H1 (cell line): ENCODE data around the gene FOSL1. TPM values are rescaled to one million over a fixed set of nuclear protein-coding genes. Genes with fewer than 3 reads are reported as not detected.

Experiments used
- CTCF ChIA-PET: fragments of 300-600 bp; sonication (Branson Sonifier 250); formaldehyde crosslinking; loops from one replicate; lab custom pipeline; 2021; ENCODE audit not compliant: partially characterized antibody; lab: Charles Lee
- POLR2A ChIA-PET: fragments of 300-600 bp; sonication (Branson Sonifier 250); formaldehyde crosslinking; loops from one replicate; lab custom pipeline; 2021; ENCODE audit warnings: inconsistent platforms; ENCODE audit not compliant: partially characterized antibody; lab: Charles Lee
- DNase-seq, 2 experiments: peaks; one replicate each; pipeline versions ENCODE4 v3.0.0 to v3.0.0-alpha.2; 2010 to 2022; ENCODE audit warnings: low spot score in 2 of 2, low read depth in 1 of 2, mixed read lengths in 1 of 2
- FAIRE-seq: peaks from 2 replicates; lab custom pipeline; 2011; peaks lifted over from hg19 to GRCh38; lab: Jason Lieb, UNC
- H2AFZ ChIP-seq: 2 replicates; pipeline ENCODE4 v1.8.1; 2012; ENCODE audit warnings: low read length, inconsistent platforms
- H2AK5ac ChIP-seq: 2 replicates; pipeline ENCODE4 v1.6.1; 2013; ENCODE audit warnings: low read depth, low read length
- H2BK120ac ChIP-seq: replicated peaks from 2 replicates; pipeline ENCODE3; 2013; ENCODE audit warnings: low read depth, low read length, inconsistent platforms
- H2BK12ac ChIP-seq: 2 replicates; pipeline ENCODE4 v1.6.1; 2013; ENCODE audit warnings: low read depth, low read length
- H2BK15ac ChIP-seq: 2 replicates; pipeline ENCODE4 v1.6.1; 2013; ENCODE audit warnings: low read length
- H2BK20ac ChIP-seq: 2 replicates; pipeline ENCODE4 v1.6.1; 2013; ENCODE audit warnings: low read length
- H2BK5ac ChIP-seq: 2 replicates; pipeline ENCODE4 v1.6.1; 2013; ENCODE audit warnings: low read depth, low read length
- H3K14ac ChIP-seq: 2 replicates; pipeline ENCODE4 v1.6.1; 2013; ENCODE audit warnings: inconsistent platforms; ENCODE audit not compliant: insufficient read length
- H3K18ac ChIP-seq: 2 replicates; pipeline ENCODE4 v1.6.1; 2013; ENCODE audit warnings: low read length; ENCODE audit errors: extremely low read depth
- H3K23ac ChIP-seq: 2 replicates; pipeline ENCODE4 v1.6.1; 2013; ENCODE audit warnings: inconsistent platforms; ENCODE audit not compliant: insufficient read length
- H3K23me2 ChIP-seq: 2 replicates; pipeline ENCODE4 v1.6.1; 2013; ENCODE audit warnings: low read depth, low read length
- H3K27ac ChIP-seq: 2 replicates; pipeline ENCODE4 v1.6.1; 2011; ENCODE audit warnings: low read depth, low read length, inconsistent platforms
- H3K27me3 ChIP-seq, 4 experiments: replicated peaks in 1 of 4; 1 replicate in 1 of 4; 2 replicates in 3 of 4; pipeline versions ENCODE4 v1.6.1 to v1.8.1; 2011 to 2013; ENCODE audit warnings: low read length in 3 of 4, mild to moderate bottlenecking in 3 of 4, inconsistent platforms in 2 of 4, mixed read lengths in 2 of 4, moderate library complexity in 1 of 4; ENCODE audit not compliant: control insufficient read depth in 3 of 4, insufficient read depth in 3 of 4; ENCODE audit errors: extremely low read depth in 1 of 4
- H3K36me3 ChIP-seq, 4 experiments: 2 replicates each; pipeline versions ENCODE4 v1.6.1 to v1.8.1; 2011 to 2013; ENCODE audit warnings: mild to moderate bottlenecking in 4 of 4, low read length in 3 of 4, moderate library complexity in 2 of 4, control low read depth in 1 of 4, inconsistent platforms in 1 of 4; ENCODE audit not compliant: insufficient read depth in 4 of 4, control insufficient read depth in 2 of 4
- H3K4ac ChIP-seq: replicated peaks from 2 replicates; pipeline ENCODE3; 2013; ENCODE audit warnings: low read length, low read depth, mixed read lengths, inconsistent platforms; ENCODE audit not compliant: insufficient read length
- H3K4me1 ChIP-seq, 4 experiments: replicated peaks in 1 of 4; 1 replicate in 1 of 4; 2 replicates in 3 of 4; pipeline versions ENCODE4 v1.6.1 to v1.8.1; 2011 to 2013; ENCODE audit warnings: low read length in 3 of 4, inconsistent platforms in 2 of 4, mixed read lengths in 1 of 4; ENCODE audit not compliant: insufficient read depth in 4 of 4, control insufficient read depth in 3 of 4
- H3K4me2 ChIP-seq, 2 experiments: 2 replicates each; pipeline versions ENCODE4 v1.6.1 to v1.8.1; 2011 to 2013; ENCODE audit warnings: low read depth in 2 of 2, low read length in 2 of 2, control low read depth in 1 of 2, inconsistent platforms in 1 of 2, mild to moderate bottlenecking in 1 of 2; ENCODE audit not compliant: insufficient read depth in 1 of 2
- H3K4me3 ChIP-seq, 4 experiments: fragments of 200-600, 300-600 bp in 1 of 4; sonication (generic), shearing (Covaris generic), sonication (Bioruptor Twin) in 1 of 4; 2 replicates each; pipeline versions ENCODE4 v1.5.1 to v1.8.1; 2011 to 2016; ENCODE audit warnings: low read length in 4 of 4, low read depth in 3 of 4, control low read depth in 2 of 4, inconsistent platforms in 2 of 4, mild to moderate bottlenecking in 2 of 4, mixed read lengths in 1 of 4, moderate library complexity in 1 of 4; ENCODE audit not compliant: insufficient read depth in 2 of 4; ENCODE audit errors: extremely low read depth in 1 of 4
- H3K56ac ChIP-seq: replicated peaks from 2 replicates; pipeline ENCODE3; 2013; ENCODE audit warnings: low read depth, mild to moderate bottlenecking, mixed read lengths, low read length, inconsistent platforms; ENCODE audit not compliant: insufficient read length
- H3K79me1 ChIP-seq: 2 replicates; pipeline ENCODE4 v1.6.1; 2013; ENCODE audit warnings: low read depth, low read length, control low read depth
- H3K79me2 ChIP-seq, 2 experiments: 2 replicates each; pipeline versions ENCODE4 v1.6.1 to v1.8.1; 2012 to 2013; ENCODE audit warnings: low read length in 2 of 2, mild to moderate bottlenecking in 2 of 2, inconsistent platforms in 1 of 2; ENCODE audit not compliant: insufficient read depth in 2 of 2, control insufficient read depth in 1 of 2
- H3K9ac ChIP-seq, 4 experiments: replicated peaks in 1 of 4; 1 replicate in 1 of 4; 2 replicates in 3 of 4; pipeline versions ENCODE4 v1.6.1 to v1.8.1; 2011 to 2013; ENCODE audit warnings: low read depth in 3 of 4, low read length in 3 of 4, control low read depth in 2 of 4, mild to moderate bottlenecking in 2 of 4, moderate library complexity in 2 of 4, inconsistent platforms in 1 of 4; ENCODE audit errors: extremely low read depth in 1 of 4
- H3K9me3 ChIP-seq, 2 experiments: 2 replicates each; pipeline versions ENCODE4 v1.6.1 to v1.8.1; 2012 to 2013; ENCODE audit warnings: mild to moderate bottlenecking in 2 of 2, moderate library complexity in 2 of 2, control low read depth in 1 of 2, inconsistent platforms in 1 of 2, low read depth in 1 of 2, low read length in 1 of 2, mixed read lengths in 1 of 2; ENCODE audit not compliant: insufficient read depth in 2 of 2
- H4K20me1 ChIP-seq, 2 experiments: replicated peaks in 1 of 2; 2 replicates each; pipeline versions ENCODE3 to v1.8.1; 2011 to 2013; ENCODE audit warnings: inconsistent platforms in 2 of 2, low read length in 2 of 2, mild to moderate bottlenecking in 1 of 2; ENCODE audit not compliant: insufficient read depth in 2 of 2, control insufficient read depth in 1 of 2
- H4K5ac ChIP-seq: 2 replicates; pipeline ENCODE4 v1.6.1; 2013; ENCODE audit warnings: low read length, low read depth, mixed read lengths, inconsistent platforms; ENCODE audit not compliant: insufficient read length
- H4K8ac ChIP-seq: 2 replicates; pipeline ENCODE4 v1.8.0; 2013; ENCODE audit warnings: mild to moderate bottlenecking, moderate library complexity, low read length, inconsistent platforms; ENCODE audit not compliant: insufficient read depth; ENCODE audit errors: extremely low read depth
- H4K91ac ChIP-seq: replicated peaks from 2 replicates; pipeline ENCODE3; 2013; ENCODE audit warnings: low read length, mixed read lengths, inconsistent platforms; ENCODE audit not compliant: insufficient read length
- ASH2L ChIP-seq: fragments of 200-600, 300-600 bp; sonication (generic); IDR thresholded peaks from one replicate; pipeline ENCODE4 v1.7.1; 2017; ENCODE audit warnings: low read length
- BACH1 ChIP-seq: IDR thresholded peaks from 2 replicates; pipeline ENCODE4 v1.6.1; 2012; ENCODE audit warnings: low read length, improper control_type of control experiment
- BRCA1 ChIP-seq: IDR thresholded peaks from 2 replicates; pipeline ENCODE4 v1.6.1; 2012; ENCODE audit warnings: low read depth, low read length, improper control_type of control experiment
- CHD1 ChIP-seq: IDR thresholded peaks from 2 replicates; pipeline ENCODE4 v1.6.1; 2012; ENCODE audit warnings: low read depth, low read length, improper control_type of control experiment
- CREB1 ChIP-seq: IDR thresholded peaks from 2 replicates; pipeline ENCODE4 v1.6.1; 2012; ENCODE audit warnings: inconsistent platforms
- FOSL1 ChIP-seq: IDR thresholded peaks from 2 replicates; pipeline ENCODE4 v1.6.1; 2011; ENCODE audit warnings: mild to moderate bottlenecking, low read depth, low read length, moderate library complexity; ENCODE audit not compliant: insufficient read depth
- KDM4A ChIP-seq: IDR thresholded peaks from one replicate; pipeline ENCODE4 v1.7.1; 2012; ENCODE audit warnings: low read depth, mild to moderate bottlenecking, moderate library complexity, low read length, inconsistent platforms; ENCODE audit not compliant: severe bottlenecking
- NANOG ChIP-seq: IDR thresholded peaks from 2 replicates; pipeline ENCODE4 v1.6.1; 2011; ENCODE audit warnings: low read length, low read depth, mild to moderate bottlenecking, inconsistent platforms; ENCODE audit not compliant: insufficient read depth, poor library complexity, severe bottlenecking
- POLR2A ChIP-seq, 2 experiments: IDR thresholded peaks; 1 replicate in 1 of 2; 2 replicates in 1 of 2; pipeline ENCODE4 v1.6.1; 2011; ENCODE audit warnings: low read depth in 2 of 2, low read length in 2 of 2, mild to moderate bottlenecking in 2 of 2; ENCODE audit errors: control extremely low read depth in 1 of 2
- SIN3A ChIP-seq, 2 experiments: IDR thresholded peaks in 1 of 2; conservative IDR thresholded peaks in 1 of 2; 2 replicates each; pipeline ENCODE4 v1.6.1; 2011 to 2012; ENCODE audit warnings: low read length in 2 of 2, improper control_type of control experiment in 1 of 2, low read depth in 1 of 2, mild to moderate bottlenecking in 1 of 2
- WGBS, 2 experiments: shearing (Covaris generic) in 1 of 2; methylation state at CpG; one replicate each; pipeline versions ENCODE4 v1.1.6 to v1.1.7; 2013 to 2015; ENCODE audit warnings: low lambda C conversion rate in 2 of 2, mixed read lengths in 2 of 2, inconsistent platforms in 1 of 2, low coverage in 1 of 2, missing lambda C conversion rate in 1 of 2; ENCODE audit not compliant: insufficient replicate concordance in 2 of 2, insufficient coverage in 1 of 2, insufficient read length in 1 of 2; ENCODE audit errors: extremely low coverage in 1 of 2, missing lambda C conversion rate in 1 of 2; 5-methylcytosine and 5-hydroxymethylcytosine counted together
- polyA plus RNA-seq, 7 experiments: library from polyadenylated mRNA; depleted of rRNA in 3 of 7; stranded (reverse) in 5 of 7; unstranded in 2 of 7; fragments of >200 nt in 5 of 7; fragments of 200-250 nt in 2 of 7; gene quantifications; 1 replicate in 5 of 7; 2 replicates in 1 of 7; 4 replicates in 1 of 7; pipeline versions ENCODE4 v1.2.1 to v1.2.3, GENCODE V29; 2011 to 2013; ENCODE audit warnings: missing spikeins in 2 of 7, mixed read lengths in 2 of 7
- total RNA-seq: library from RNA; stranded (reverse); fragmentation: NEBNext Ultra II Directional; extraction: Animal tissue kit (Norgen Biotek cat#: 25700); gene quantifications from 2 replicates; pipeline ENCODE4 v1.2.1, GENCODE V29; 2021
- TF ChIP-seq, protein P1 (sequence below), 3 experiments: IDR thresholded peaks; 1 replicate in 2 of 3; 2 replicates in 1 of 3; pipeline versions ENCODE4 v1.5.1 to v1.6.1; 2011; ENCODE audit warnings: low read length in 3 of 3, mild to moderate bottlenecking in 3 of 3, inconsistent platforms in 2 of 3, low read depth in 1 of 3, moderate library complexity in 1 of 3; ENCODE audit not compliant: insufficient read depth in 1 of 3; ENCODE audit errors: control extremely low read depth in 1 of 3

The FOSL1 gene
- total and polyA plus RNA-seq, 2 of the 8 experiments (the other 6 are each of a cell fraction or from before 2014, with no cell fraction given) = 6.3 to 7.2 TPM

DNA sequence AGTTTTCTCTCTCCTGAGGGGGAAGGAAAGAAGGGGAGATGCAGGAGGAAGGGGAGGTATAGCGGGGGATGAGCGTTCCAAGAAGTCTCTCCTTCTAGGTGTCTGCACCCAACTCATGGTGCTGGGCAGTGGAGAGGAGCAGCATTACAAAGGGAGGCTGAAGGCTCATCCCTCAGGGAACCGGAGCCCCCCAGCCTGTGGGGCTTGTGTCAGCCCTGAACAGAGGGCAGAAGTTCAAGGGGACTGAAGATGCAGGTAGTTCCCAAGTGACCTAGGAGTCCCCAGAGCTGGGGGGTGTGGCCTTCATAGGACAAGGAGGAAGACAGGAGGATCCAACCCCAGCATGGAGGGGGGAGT is 16.9 kb upstream of the FOSL1 start:
- Histone ChIP-seq H2BK12ac (no peak overlapping the region; the same call in 1 of the 2 replicates), H2BK15ac (no peak overlapping the region), H3K79me1 (peaks cover 7% of the 10 kb centered on the region; the same call in 1 of the 2 replicates), H3K18ac (no peak overlapping the region), H2BK20ac (no peak overlapping the region), H3K4me3 (no peak overlapping the region), H3K23me2 (peaks cover 13% of the 10 kb centered on the region; the same call in 1 of the 2 replicates), H3K4me1 (peaks cover 1 to 22% (median 13%) of the 10 kb centered on the region in 4 experiments; a peak in 5 of 7 replicates), H3K27ac (no peak overlapping the region), H4K5ac (no peak overlapping the region), H2AFZ (no peak overlapping the region), H2BK5ac (no peak overlapping the region), H3K27me3 (no peaks in the 10 kb centered on the region), H3K23ac (no peak overlapping the region), H4K91ac (no peak overlapping the region), H2BK120ac (no peak overlapping the region), H3K56ac (no peak overlapping the region), H3K79me2 (peaks cover 0 to 7% of the 10 kb centered on the region in 2 experiments; a peak in 2 of 4 replicates), H3K4me2 (no peak overlapping the region), H4K20me1 (peaks cover 0 to 7% of the 10 kb centered on the region in 2 experiments), H3K14ac (no peak overlapping the region), H3K9me3 (no peaks in the 10 kb centered on the region), H3K4ac (no peak overlapping the region), H3K36me3 (peaks cover 0 to 2% (median 0%) of the 10 kb centered on the region in 4 experiments; a peak in 2 of 8 replicates), H3K9ac (no peak overlapping the region), H2AK5ac (no peak overlapping the region), H4K8ac (no peak overlapping the region)
- no peak for FAIRE-seq
- DNase-seq = no peak
- ChIA-PET CTCF (interaction anchor here (1.5 to 2.3 kb wide), 4 partner anchors 15 to 32 kb away, joined by 5 to 10 read pairs (median 8); partner anchors contain the start of gene FIBP), POLR2A (interaction anchor here (1.3 to 4.9 kb wide), 10 partner anchors 10 to 57 kb away, joined by 3 to 36 read pairs (median 6); partner anchors contain the start of genes CCDC85B and MUS81)
- 98% methylated on average over 3 of the region's 3 CpGs; no CpG with 5 or more reads in 1 of the 2 experiments for WGBS, 2 experiments
- TF ChIP-seq FOSL1 (no peak), KDM4A (no peak), POLR2A (IDR thresholded peaks at IDR 0.05; ENCODE audit: control extremely low read depth in 1 of 2, low read depth in 2 of 2, low read length in 2 of 2) (no peak), ASH2L (no peak), CREB1 (no peak), BRCA1 (no peak), BACH1 (no peak), SIN3A (conservative IDR thresholded peaks at IDR 0.05 in 1 of 2, IDR thresholded peaks at IDR 0.05 in 1 of 2; ENCODE audit: low read depth in 1 of 2, low read length in 2 of 2) (no peak), NANOG (no peak), CHD1 (no peak)
- TF ChIP-seq, protein P1, sequence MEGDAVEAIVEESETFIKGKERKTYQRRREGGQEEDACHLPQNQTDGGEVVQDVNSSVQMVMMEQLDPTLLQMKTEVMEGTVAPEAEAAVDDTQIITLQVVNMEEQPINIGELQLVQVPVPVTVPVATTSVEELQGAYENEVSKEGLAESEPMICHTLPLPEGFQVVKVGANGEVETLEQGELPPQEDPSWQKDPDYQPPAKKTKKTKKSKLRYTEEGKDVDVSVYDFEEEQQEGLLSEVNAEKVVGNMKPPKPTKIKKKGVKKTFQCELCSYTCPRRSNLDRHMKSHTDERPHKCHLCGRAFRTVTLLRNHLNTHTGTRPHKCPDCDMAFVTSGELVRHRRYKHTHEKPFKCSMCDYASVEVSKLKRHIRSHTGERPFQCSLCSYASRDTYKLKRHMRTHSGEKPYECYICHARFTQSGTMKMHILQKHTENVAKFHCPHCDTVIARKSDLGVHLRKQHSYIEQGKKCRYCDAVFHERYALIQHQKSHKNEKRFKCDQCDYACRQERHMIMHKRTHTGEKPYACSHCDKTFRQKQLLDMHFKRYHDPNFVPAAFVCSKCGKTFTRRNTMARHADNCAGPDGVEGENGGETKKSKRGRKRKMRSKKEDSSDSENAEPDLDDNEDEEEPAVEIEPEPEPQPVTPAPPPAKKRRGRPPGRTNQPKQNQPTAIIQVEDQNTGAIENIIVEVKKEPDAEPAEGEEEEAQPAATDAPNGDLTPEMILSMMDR (IDR thresholded peaks at IDR 0.05; ENCODE audit: control extremely low read depth in 1 of 3, insufficient read depth in 1 of 3, low read depth in 1 of 3, low read length in 3 of 3) = no peak
